Prostate gland (tissue), 2 donors: ENCODE measurements around the gene RITA1. TPM values are rescaled to one million over a fixed set of nuclear protein-coding genes. Genes with fewer than 3 reads are reported as not detected.

Experiments
- DNase-seq: peaks from one replicate; pipeline ENCODE4 v3.0.0-alpha.2; 2019; ENCODE audit warnings: low spot score
- H3K27ac ChIP-seq, 2 donors: fragments of 200-600 bp; sonication (generic); 2 replicates each; pipeline ENCODE4 v1.5.1; 2017 to 2019
- H3K27me3 ChIP-seq: fragments of 200-600 bp; sonication (generic); replicated peaks from 2 replicates; pipeline ENCODE4 v1.5.1; 2019; ENCODE audit not compliant: insufficient read depth
- H3K36me3 ChIP-seq, 2 donors: fragments of 200-600 bp; sonication (generic); 1 replicate in 1 of 2; 2 replicates in 1 of 2; pipeline versions ENCODE4 v1.5.1 to v1.8.1; 2017 to 2019
- H3K4me1 ChIP-seq: fragments of 200-600 bp; sonication (generic); replicated peaks from 2 replicates; pipeline ENCODE4 v1.5.1; 2019
- H3K4me3 ChIP-seq, 2 donors: fragments of 200-600 bp; sonication (generic); 2 replicates each; pipeline ENCODE4 v1.5.1; 2017 to 2019
- H3K9me3 ChIP-seq: fragments of 200-600 bp; sonication (generic); 2 replicates; pipeline ENCODE4 v1.5.1; 2017
- POLR2A ChIP-seq: fragments of 450-650 bp; IDR thresholded peaks from one replicate; pipeline ENCODE4 v1.6.1; 2016; ENCODE audit warnings: antibody characterized with exemption, mild to moderate bottlenecking
- POLR2AphosphoS5 ChIP-seq: sonication (generic); formaldehyde crosslinking; IDR thresholded peaks from one replicate; pipeline ENCODE4 v1.6.1; 2017; ENCODE audit warnings: antibody characterized with exemption
- WGBS: methylation state at CpG from one replicate; pipeline ENCODE4 v1.1.5; 2018; 5-methylcytosine and 5-hydroxymethylcytosine counted together
- intact Hi-C: fragments of 100-400 bp; cut with DNase I; formaldehyde crosslinking; loops from one replicate; pipeline ENCODE4 v1.14.2; 2022
- total RNA-seq, 2 donors: library from RNA; depleted of rRNA; stranded (reverse); fragments of >200 nt; gene quantifications; one replicate each; pipeline ENCODE4 v1.1.0, GENCODE V29; 2016
- TF ChIP-seq, protein P1 (sequence below), 4 experiments: fragments of 200-600 bp in 2 of 4; fragments of 450-650 bp in 2 of 4; sonication (generic) in 2 of 4; IDR thresholded peaks; 1 replicate in 3 of 4; 2 replicates in 1 of 4; pipeline ENCODE4 v1.5.1; 2016 to 2019; ENCODE audit warnings: antibody characterized with exemption in 4 of 4, mild to moderate bottlenecking in 2 of 4, moderate library complexity in 2 of 4

Gene RITA1
- total RNA-seq, 2 donors from 2014 or later = 29.0 to 39.7 TPM

GRCh38 chr12:113196990-113197389, 11.5 kb downstream of the RITA1 start:
- Histone ChIP-seq H3K27me3 (no peaks in the 10 kb centered on the region), H3K9me3 (no peaks in the 10 kb centered on the region), H3K36me3 (peaks cover 0 to under 1% of the 10 kb centered on the region in 2 donors), H3K4me3 (no peak overlapping the region), H3K4me1 (no peaks in the 10 kb centered on the region), H3K27ac (no peak overlapping the region)
- intact Hi-C loops = loop anchor here (10.0 kb wide), 2 partner anchors 118 to 228 kb away; partner anchors contain the start of gene SDSL
- DNase-seq = peak; percentile 63
- WGBS = 9% methylated on average over 4 of the region's 4 CpGs
- TF ChIP-seq, protein P1, sequence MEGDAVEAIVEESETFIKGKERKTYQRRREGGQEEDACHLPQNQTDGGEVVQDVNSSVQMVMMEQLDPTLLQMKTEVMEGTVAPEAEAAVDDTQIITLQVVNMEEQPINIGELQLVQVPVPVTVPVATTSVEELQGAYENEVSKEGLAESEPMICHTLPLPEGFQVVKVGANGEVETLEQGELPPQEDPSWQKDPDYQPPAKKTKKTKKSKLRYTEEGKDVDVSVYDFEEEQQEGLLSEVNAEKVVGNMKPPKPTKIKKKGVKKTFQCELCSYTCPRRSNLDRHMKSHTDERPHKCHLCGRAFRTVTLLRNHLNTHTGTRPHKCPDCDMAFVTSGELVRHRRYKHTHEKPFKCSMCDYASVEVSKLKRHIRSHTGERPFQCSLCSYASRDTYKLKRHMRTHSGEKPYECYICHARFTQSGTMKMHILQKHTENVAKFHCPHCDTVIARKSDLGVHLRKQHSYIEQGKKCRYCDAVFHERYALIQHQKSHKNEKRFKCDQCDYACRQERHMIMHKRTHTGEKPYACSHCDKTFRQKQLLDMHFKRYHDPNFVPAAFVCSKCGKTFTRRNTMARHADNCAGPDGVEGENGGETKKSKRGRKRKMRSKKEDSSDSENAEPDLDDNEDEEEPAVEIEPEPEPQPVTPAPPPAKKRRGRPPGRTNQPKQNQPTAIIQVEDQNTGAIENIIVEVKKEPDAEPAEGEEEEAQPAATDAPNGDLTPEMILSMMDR (IDR thresholded peaks at IDR 0.05) = peak; percentile 24 to 65 (median 50)
- TF ChIP-seq POLR2A = no peak
- peak; percentile 13 for TF ChIP-seq POLR2AphosphoS5

DNA sequence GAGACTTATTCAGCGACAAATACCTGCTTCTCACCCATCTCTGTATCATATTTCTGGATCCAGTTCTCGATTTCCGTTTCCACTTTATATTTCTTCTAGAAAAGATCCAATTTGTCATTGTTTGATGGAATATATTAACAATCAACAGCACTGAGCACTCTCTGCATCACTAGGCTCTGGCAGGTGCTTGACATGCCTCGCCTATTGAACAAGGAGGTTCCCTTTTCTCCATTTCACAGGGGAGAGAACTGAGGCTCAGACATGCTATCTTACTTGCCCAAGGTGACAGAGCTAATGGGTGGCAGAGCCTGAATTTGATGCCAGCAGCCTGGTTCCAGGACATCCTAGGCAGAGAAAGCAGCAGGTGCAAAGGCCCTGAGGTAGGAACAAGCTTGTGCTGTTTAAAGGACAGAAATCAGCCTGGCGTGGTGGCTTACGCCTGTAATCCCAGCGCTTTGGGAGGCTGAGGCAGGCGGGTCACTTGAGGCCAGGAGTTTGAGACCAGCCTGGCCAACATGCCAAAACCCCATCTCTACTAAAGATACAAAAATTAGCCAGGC, 12.1 kb downstream of the RITA1 start:
- TF ChIP-seq, protein P1 (IDR thresholded peaks at IDR 0.05) = no peak
- no peak for TF ChIP-seq POLR2AphosphoS5
- TF ChIP-seq POLR2A = no peak
- WGBS = 94% methylated on average over 8 of the region's 8 CpGs

DNA sequence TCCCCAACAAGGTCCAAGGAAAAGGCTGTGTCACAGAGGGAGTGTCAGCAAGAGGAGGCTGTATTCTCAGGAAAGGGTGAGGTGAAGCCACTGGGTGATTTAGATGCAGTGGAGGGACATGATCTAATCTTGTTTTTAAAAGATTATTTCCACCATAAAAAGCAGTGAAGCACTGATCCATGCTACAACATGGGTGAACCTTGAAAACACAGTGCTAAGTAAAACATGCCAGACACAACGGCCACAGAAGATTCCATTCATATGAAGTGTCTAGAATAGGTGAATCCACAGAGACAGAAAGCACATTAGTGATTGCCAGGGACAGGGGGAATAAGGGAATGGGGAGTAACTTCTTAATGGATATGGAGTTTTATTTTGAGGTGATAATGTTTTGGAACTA, 12.8 kb downstream of the RITA1 start:
- Histone ChIP-seq H3K27ac (no peak overlapping the region), H3K36me3 (no peaks in the 10 kb centered on the region), H3K9me3 (no peaks in the 10 kb centered on the region), H3K4me1 (no peaks in the 10 kb centered on the region), H3K27me3 (no peaks in the 10 kb centered on the region), H3K4me3 (no peak overlapping the region)
- TF ChIP-seq POLR2A (no peak), POLR2AphosphoS5 (no peak)
- TF ChIP-seq, protein P1 (IDR thresholded peaks at IDR 0.05) = no peak
- no peak for DNase-seq
- intact Hi-C loops = loop anchor here (10.0 kb wide), 2 partner anchors 117 to 227 kb away; partner anchors contain the start of gene SDSL
- WGBS = 65% methylated on average over 1 of the region's 1 CpG

More for the DNA sequence above, 12.1 kb downstream of the RITA1 start:
- Histone ChIP-seq H3K27me3 (no peaks in the 10 kb centered on the region), H3K9me3 (no peaks in the 10 kb centered on the region), H3K36me3 (no peaks in the 10 kb centered on the region), H3K4me3 (no peak overlapping the region), H3K4me1 (no peaks in the 10 kb centered on the region), H3K27ac (no peak overlapping the region)
- no peak for DNase-seq
- intact Hi-C loops = loop anchor here (10.0 kb wide), 2 partner anchors 117 to 227 kb away; partner anchors contain the start of gene SDSL

DNA sequence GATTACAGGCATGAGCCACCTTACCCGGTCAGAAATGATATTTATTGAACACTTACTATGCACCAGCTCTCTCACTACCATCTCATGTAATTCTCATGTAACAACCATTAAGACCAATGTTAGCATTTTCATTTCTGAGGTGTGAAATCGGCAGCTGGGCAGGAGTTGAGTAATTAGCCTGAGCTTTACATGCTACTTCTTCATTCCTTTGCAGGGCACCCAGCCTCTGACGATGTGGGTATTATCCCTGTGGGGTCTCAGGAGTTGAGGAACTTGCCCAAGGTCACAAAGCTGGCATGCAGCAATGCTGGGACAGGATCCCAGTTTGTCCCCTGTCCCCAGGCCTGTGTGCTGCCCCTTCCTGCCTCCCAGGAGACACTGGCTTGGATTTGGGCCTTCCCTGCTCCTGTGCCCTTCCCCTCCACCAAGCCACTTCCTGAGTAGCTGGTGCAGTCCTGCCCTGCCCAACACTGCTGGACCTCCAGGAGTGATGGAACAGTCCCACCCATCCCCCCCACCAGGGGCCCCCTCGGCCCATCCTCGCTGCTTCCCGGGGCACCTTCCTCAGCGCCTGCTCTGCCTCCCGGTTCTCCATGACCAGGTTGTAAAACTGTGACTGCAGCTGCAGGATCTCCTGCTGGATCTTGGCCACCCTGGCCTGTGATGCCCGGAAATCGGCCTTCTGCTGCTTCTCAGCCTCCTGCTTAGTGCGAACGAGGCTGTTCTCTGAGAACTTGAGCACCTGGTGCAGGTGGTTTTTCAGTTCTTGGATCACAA, 14.7 kb downstream of the RITA1 start:
- 81% methylated on average over 12 of the region's 12 CpGs for WGBS
- Histone ChIP-seq H3K4me1 (no peaks in the 10 kb centered on the region), H3K27ac (no peak overlapping the region), H3K4me3 (no peak overlapping the region), H3K9me3 (no peaks in the 10 kb centered on the region), H3K27me3 (no peaks in the 10 kb centered on the region), H3K36me3 (no peaks in the 10 kb centered on the region)
- intact Hi-C loops = no loop called here
- DNase-seq = no peak
- no peak for TF ChIP-seq POLR2A
- TF ChIP-seq POLR2AphosphoS5 = no peak
- TF ChIP-seq, protein P1 (IDR thresholded peaks at IDR 0.05) = no peak
